ENCODE data around the gene HELZ.

HELZ gene

GRCh38 chr17:67079491-67079890 lies 165.5 kb downstream of the HELZ start:
- CTCF ChIA-PET = no interaction called here

DNA sequence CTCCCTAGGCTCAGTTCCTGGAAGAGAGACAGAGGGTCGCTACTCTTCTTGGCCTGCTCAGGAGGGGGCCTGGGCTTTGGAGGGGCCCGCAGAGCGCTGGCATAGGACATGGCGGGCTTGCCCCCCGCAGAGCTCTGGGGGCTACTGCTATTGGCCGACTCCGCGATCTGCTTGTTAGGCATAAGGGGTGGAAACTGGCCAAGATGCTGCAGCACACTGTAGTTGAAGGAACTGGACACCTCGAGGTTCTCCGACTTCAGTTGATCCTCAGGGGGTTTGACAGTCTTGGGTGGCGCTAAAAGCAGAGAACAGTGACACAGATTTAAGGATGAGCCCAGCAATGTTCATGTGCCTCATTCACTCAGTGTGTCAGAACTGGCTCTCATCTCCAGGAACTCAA lies 166.7 kb downstream of the HELZ start:
- no peak for TF ChIP-seq ZNF10 (tag by site-specific recombination; IDR thresholded peaks at IDR 0.05)
- no peak for TF ChIP-seq ZNF544 (tag by site-specific recombination; IDR thresholded peaks at IDR 0.05)
- TF ChIP-seq ZFP3 (tag by site-specific recombination; IDR thresholded peaks at IDR 0.05; ENCODE audit: low read depth) = no peak
- TF ChIP-seq GLI2 (tag by site-specific recombination; IDR thresholded peaks at IDR 0.05; ENCODE audit: borderline replicate concordance, low read depth) = no peak
- no peak for TF ChIP-seq KLF8 (tag by site-specific recombination; IDR thresholded peaks at IDR 0.05)
- no peak for TF ChIP-seq PRDM1 (tag by site-specific recombination; IDR thresholded peaks at IDR 0.05)
- TF ChIP-seq GFI1B (tag by site-specific recombination; IDR thresholded peaks at IDR 0.05) = no peak
- TF ChIP-seq ZNF174 (tag by site-specific recombination; IDR thresholded peaks at IDR 0.05) = no peak
- TF ChIP-seq, protein P1, sequence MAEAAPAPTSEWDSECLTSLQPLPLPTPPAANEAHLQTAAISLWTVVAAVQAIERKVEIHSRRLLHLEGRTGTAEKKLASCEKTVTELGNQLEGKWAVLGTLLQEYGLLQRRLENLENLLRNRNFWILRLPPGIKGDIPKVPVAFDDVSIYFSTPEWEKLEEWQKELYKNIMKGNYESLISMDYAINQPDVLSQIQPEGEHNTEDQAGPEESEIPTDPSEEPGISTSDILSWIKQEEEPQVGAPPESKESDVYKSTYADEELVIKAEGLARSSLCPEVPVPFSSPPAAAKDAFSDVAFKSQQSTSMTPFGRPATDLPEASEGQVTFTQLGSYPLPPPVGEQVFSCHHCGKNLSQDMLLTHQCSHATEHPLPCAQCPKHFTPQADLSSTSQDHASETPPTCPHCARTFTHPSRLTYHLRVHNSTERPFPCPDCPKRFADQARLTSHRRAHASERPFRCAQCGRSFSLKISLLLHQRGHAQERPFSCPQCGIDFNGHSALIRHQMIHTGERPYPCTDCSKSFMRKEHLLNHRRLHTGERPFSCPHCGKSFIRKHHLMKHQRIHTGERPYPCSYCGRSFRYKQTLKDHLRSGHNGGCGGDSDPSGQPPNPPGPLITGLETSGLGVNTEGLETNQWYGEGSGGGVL (tag by site-specific recombination; IDR thresholded peaks at IDR 0.05) = no peak
- TF ChIP-seq ATF2 (tag by site-specific recombination; IDR thresholded peaks at IDR 0.05; ENCODE audit: low read depth) = no peak
- TF ChIP-seq, protein P2, sequence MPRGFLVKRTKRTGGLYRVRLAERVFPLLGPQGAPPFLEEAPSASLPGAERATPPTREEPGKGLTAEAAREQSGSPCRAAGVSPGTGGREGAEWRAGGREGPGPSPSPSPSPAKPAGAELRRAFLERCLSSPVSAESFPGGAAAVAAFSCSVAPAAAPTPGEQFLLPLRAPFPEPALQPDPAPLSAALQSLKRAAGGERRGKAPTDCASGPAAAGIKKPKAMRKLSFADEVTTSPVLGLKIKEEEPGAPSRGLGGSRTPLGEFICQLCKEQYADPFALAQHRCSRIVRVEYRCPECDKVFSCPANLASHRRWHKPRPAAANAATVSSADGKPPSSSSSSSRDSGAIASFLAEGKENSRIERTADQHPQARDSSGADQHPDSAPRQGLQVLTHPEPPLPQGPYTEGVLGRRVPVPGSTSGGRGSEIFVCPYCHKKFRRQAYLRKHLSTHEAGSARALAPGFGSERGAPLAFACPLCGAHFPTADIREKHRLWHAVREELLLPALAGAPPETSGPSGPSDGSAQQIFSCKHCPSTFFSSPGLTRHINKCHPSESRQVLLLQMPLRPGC (tag by site-specific recombination; IDR thresholded peaks at IDR 0.05) = no peak
- TF ChIP-seq ZBTB1 (tag by site-specific recombination; IDR thresholded peaks at IDR 0.05) = no peak
- no peak for TF ChIP-seq ZNF555 (tag by site-specific recombination; conservative IDR thresholded peaks at IDR 0.05)
- TF ChIP-seq ZNF274 (IDR thresholded peaks at IDR 0.05; ENCODE audit: low read length) = no peak
- no peak for TF ChIP-seq ZNF274 (tag by site-specific recombination; IDR thresholded peaks at IDR 0.05; ENCODE audit: borderline replicate concordance)
- no peak for TF ChIP-seq RBAK (tag by site-specific recombination; IDR thresholded peaks at IDR 0.05)
- TF ChIP-seq ZNF175 (tag by site-specific recombination; IDR thresholded peaks at IDR 0.05) = no peak
- TF ChIP-seq, protein P3, sequence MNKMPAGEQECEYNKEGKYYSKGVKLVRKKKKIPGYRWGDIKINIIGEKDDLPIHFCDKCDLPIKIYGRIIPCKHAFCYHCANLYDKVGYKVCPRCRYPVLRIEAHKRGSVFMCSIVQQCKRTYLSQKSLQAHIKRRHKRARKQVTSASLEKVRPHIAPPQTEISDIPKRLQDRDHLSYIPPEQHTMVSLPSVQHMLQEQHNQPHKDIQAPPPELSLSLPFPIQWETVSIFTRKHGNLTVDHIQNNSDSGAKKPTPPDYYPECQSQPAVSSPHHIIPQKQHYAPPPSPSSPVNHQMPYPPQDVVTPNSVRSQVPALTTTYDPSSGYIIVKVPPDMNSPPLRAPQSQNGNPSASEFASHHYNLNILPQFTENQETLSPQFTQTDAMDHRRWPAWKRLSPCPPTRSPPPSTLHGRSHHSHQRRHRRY (tag by site-specific recombination; IDR thresholded peaks at IDR 0.05) = no peak
- no peak for TF ChIP-seq ZNF223 (tag by site-specific recombination; IDR thresholded peaks at IDR 0.05)
- TF ChIP-seq SP7 (tag by site-specific recombination; IDR thresholded peaks at IDR 0.05) = no peak
- ChIA-PET CTCF (interaction anchor here (0.6 to 0.7 kb wide), 2 partner anchors 508 to 712 kb away, joined by 3 read pairs; no protein-coding TSS in a partner anchor), POLR2A (no interaction called here)
- H3K4me1 ChIP-seq (ENCODE audit: control insufficient read depth, insufficient read depth, low read length) = no peaks in the 10 kb centered on the region
- no peak overlapping the region for H3K27ac ChIP-seq (ENCODE audit: extremely low read depth, low read depth, low read length)
- H3K36me3 ChIP-seq (ENCODE audit: control insufficient read depth in 2 of 2, insufficient read depth in 1 of 2, low read length in 2 of 2) = peaks cover 15 to 42% of the 10 kb centered on the region in 2 experiments
- H3K9me3 ChIP-seq (ENCODE audit: control insufficient read depth, insufficient read depth, low read depth, low read length) = no peaks in the 10 kb centered on the region
- H3K4me3 ChIP-seq (ENCODE audit: low read depth, low read length) = no peak overlapping the region

More at GRCh38 chr17:67079491-67079890, 165.5 kb downstream of the HELZ start:
- H3K36me3 ChIP-seq (ENCODE audit: control insufficient read depth in 2 of 2, insufficient read depth in 1 of 2, low read length in 2 of 2) = peaks cover 17 to 36% of the 10 kb centered on the region in 2 experiments
- H3K4me1 ChIP-seq (ENCODE audit: control insufficient read depth, insufficient read depth, low read length) = no peaks in the 10 kb centered on the region
- H3K27ac ChIP-seq (ENCODE audit: extremely low read depth, low read depth, low read length) = no peak overlapping the region
- no peaks in the 10 kb centered on the region for H3K9me3 ChIP-seq (ENCODE audit: control insufficient read depth, insufficient read depth, low read depth, low read length)
- POLR2A ChIA-PET = no interaction called here
- no peak for TF ChIP-seq ZNF596 (tag by site-specific recombination; IDR thresholded peaks at IDR 0.05)
- no peak for TF ChIP-seq SP2 (tag by site-specific recombination; IDR thresholded peaks at IDR 0.05)
- TF ChIP-seq GLIS2 (tag by site-specific recombination; IDR thresholded peaks at IDR 0.05) = no peak
- TF ChIP-seq ZNF211 (tag by site-specific recombination; IDR thresholded peaks at IDR 0.05; ENCODE audit: low read depth) = no peak
- no peak for TF ChIP-seq HOXD13 (CRISPR knock-in tag; IDR thresholded peaks at IDR 0.05; ENCODE audit: borderline replicate concordance)
- no peak for TF ChIP-seq ZBTB48 (tag by site-specific recombination; IDR thresholded peaks at IDR 0.05)
- H3K4me3 ChIP-seq (ENCODE audit: low read depth, low read length) = no peak overlapping the region
